T-helper 2 cell treated with Interferon-gamma antibody and Interleukin-4, amounts not matched to agents 100 ng/mL and 5 ng/mL, for 36 hours (primary cell): Measurements from ENCODE around the gene MICU1. TPM values are rescaled to one million over a fixed set of nuclear protein-coding genes. Genes with fewer than 3 reads are reported as not detected.
"Not testable (repeated sequence)": the region's sequence is repeated elsewhere in the genome, so short reads cannot be mapped to it uniquely, and the experiment has no call there.

Source experiments
- intact Hi-C: fragments of 100-400 bp; cut with micrococcal nuclease; formaldehyde crosslinking; loops from one replicate; pipeline ENCODE4 v1.15.1; 2023
- total RNA-seq: library from RNA; stranded (reverse); gene quantifications from 2 replicates; pipeline ENCODE4 v1.2.3, GENCODE V29; 2022

The MICU1 gene
- total RNA-seq, 1 donor from 2014 or later, result 30.5 TPM

GRCh38 chr10:72459301-72459700 is 166.6 kb downstream of the MICU1 start:
- intact Hi-C loops, result no loop called here

- intact Hi-C loops, result no loop called here
These were observed 169.8 kb downstream of the MICU1 start for GRCh38 chr10:72455889-72456595.

- intact Hi-C loops, result no loop called here
These were observed 175.9 kb downstream of the MICU1 start for GRCh38 chr10:72449941-72450441.

GRCh38 chr10:72445851-72446250 is 180.0 kb downstream of the MICU1 start:
- intact Hi-C loops, result no loop called here

- intact Hi-C loops, result not testable (repeated sequence)
These were observed 182.9 kb downstream of the MICU1 start for GRCh38 chr10:72442969-72443368.

GRCh38 chr10:72435570-72435969 is 190.3 kb downstream of the MICU1 start:
- intact Hi-C loops, result no loop called here

GRCh38 chr10:72430936-72431335 is 194.9 kb downstream of the MICU1 start:
- intact Hi-C loops, result not testable (repeated sequence)

GRCh38 chr10:72429931-72430330 is 195.9 kb downstream of the MICU1 start:
- intact Hi-C loops, result no loop called here

- intact Hi-C loops, result no loop called here
These were observed 198.9 kb downstream of the MICU1 start for GRCh38 chr10:72426986-72427385.

- intact Hi-C loops, result no loop called here
These were observed 200.7 kb downstream of the MICU1 start for GRCh38 chr10:72425133-72425532.

GRCh38 chr10:72424561-72424960 is 201.3 kb downstream of the MICU1 start:
- intact Hi-C loops, result no loop called here

GRCh38 chr10:72423426-72423825 is 202.5 kb downstream of the MICU1 start:
- intact Hi-C loops, result no loop called here

GRCh38 chr10:72421885-72422540 is 203.9 kb downstream of the MICU1 start:
- intact Hi-C loops, result no loop called here

GRCh38 chr10:72419241-72419640 is 206.6 kb downstream of the MICU1 start:
- intact Hi-C loops, result no loop called here

- intact Hi-C loops, result no loop called here
These were observed 207.2 kb downstream of the MICU1 start for GRCh38 chr10:72418679-72419078.

GRCh38 chr10:72417971-72418370 is 207.9 kb downstream of the MICU1 start:
- intact Hi-C loops, result no loop called here

- intact Hi-C loops, result no loop called here
These were observed 209.2 kb downstream of the MICU1 start for GRCh38 chr10:72416661-72417060.

GRCh38 chr10:72414642-72415041 is 211.2 kb downstream of the MICU1 start:
- intact Hi-C loops, result no loop called here

GRCh38 chr10:72409167-72409566 is 216.7 kb downstream of the MICU1 start:
- intact Hi-C loops, result no loop called here

GRCh38 chr10:72407927-72408600 is 217.8 kb downstream of the MICU1 start:
- intact Hi-C loops, result no loop called here

- intact Hi-C loops, result no loop called here
These were observed 218.4 kb downstream of the MICU1 start for GRCh38 chr10:72407471-72407870.

- intact Hi-C loops, result not testable (repeated sequence)
These were observed 230.3 kb downstream of the MICU1 start for GRCh38 chr10:72395581-72395980.
